Rectal smooth muscle tissue (tissue), 1 donor: ENCODE measurements around the gene GID8.

Experiments
- H3K27ac ChIP-seq: one replicate; pipeline ENCODE4 v1.7.0; 2013; ENCODE audit warnings: low read depth, low read length, inconsistent platforms
- H3K27me3 ChIP-seq: one replicate; pipeline ENCODE4 v1.7.0; 2013; ENCODE audit warnings: low read length; ENCODE audit not compliant: control insufficient read depth, insufficient read depth
- H3K36me3 ChIP-seq: one replicate; pipeline ENCODE4 v1.7.0; 2013; ENCODE audit warnings: low read length; ENCODE audit not compliant: control insufficient read depth, insufficient read depth
- H3K4me1 ChIP-seq: one replicate; pipeline ENCODE4 v1.7.0; 2013; ENCODE audit warnings: low read length; ENCODE audit not compliant: control insufficient read depth, insufficient read depth
- H3K4me3 ChIP-seq: one replicate; pipeline ENCODE4 v1.7.0; 2013; ENCODE audit warnings: low read length
- H3K9ac ChIP-seq: one replicate; pipeline ENCODE4 v1.7.0; 2013; ENCODE audit warnings: low read length

Gene GID8

DNA sequence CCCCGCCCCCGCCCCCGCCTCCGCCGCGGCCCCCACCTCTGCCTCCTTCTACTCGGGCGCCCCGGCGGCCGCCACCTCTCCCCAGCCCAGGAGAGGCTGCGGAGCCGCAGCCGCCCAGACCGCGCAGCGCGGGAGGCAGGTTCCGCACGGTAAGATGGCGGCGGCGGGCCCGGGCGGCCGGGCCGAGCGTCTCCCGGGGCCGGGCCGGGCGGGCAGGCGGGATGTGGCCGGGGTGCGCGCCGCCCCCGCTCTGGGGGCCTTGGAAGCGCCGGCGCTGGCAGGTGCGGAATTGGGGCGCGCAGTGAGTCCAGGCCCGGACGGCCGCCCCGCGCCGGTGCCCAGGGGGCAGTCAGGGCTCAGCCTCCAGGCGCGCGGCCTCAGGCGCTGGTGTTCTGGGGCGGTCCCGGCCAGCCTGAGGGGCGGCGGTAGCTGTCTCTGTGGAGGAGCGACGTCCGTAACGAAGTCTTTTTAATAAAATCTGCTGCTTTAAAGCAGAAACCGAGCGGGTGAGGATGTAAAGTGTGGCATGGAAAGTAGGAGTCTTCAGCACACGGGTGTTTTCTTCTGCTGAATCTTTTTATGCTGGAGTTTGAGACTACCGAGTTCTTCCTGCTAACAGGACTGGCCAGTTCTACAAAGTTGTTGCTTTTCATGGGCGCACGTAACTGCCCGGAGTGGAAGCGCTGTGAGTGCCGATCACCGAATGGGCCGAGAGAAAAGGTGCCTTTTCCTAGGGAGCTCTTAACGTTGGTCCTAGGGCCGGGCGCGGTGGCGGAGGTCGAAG is at the start of gene GID8:
Gene GID8, plus strand, starts transcription at position 43 of the 784 bp plus-strand sequence. CDS start 3,356 bp downstream, outside the sequence.
- H3K4me3 ChIP-seq: peak within 1 kb of the TSS; percentile 94
- H3K36me3 ChIP-seq: peaks cover 17% of the 10 kb centered on the region
- H3K27me3 ChIP-seq: no peaks in the 10 kb centered on the region
- H3K9ac ChIP-seq: peak within 1 kb of the TSS; percentile 84
- peak within 1 kb of the TSS; percentile 85 for H3K27ac ChIP-seq
- H3K4me1 ChIP-seq: peaks cover 11% of the 10 kb centered on the region

- Histone ChIP-seq H3K4me1 (peaks cover 6% of the 10 kb centered on the region), H3K27me3 (no peaks in the 10 kb centered on the region), H3K27ac (peak overlapping the region; percentile 83), H3K4me3 (no peak overlapping the region), H3K36me3 (peaks cover 47% of the 10 kb centered on the region), H3K9ac (no peak overlapping the region)
Measured at GRCh38 chr20:62888406-62888805, 49.5 kb upstream of the GID8 start.

DNA sequence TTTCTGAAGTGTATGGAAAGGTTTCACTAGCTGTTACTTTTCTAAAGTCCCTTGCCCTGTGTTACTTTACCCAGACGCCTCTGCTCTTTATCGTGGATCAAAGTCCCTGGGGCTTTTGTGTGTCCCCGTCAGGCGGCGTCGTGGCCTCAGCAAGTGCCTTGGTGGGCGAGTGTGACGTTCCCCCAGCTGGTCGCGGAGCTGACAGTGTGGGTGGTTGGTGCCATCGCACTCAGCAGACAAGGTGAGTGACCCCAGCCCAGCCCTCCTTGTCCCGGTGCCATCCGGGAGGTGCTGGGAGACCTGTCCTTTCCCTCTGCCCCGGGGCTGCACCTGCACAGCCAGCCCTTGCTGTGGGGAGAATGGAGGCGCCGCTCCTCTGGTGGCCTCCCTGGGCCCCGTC is 49.0 kb upstream of the GID8 start:
- Histone ChIP-seq H3K27ac (no peak overlapping the region), H3K27me3 (no peaks in the 10 kb centered on the region), H3K4me1 (peaks cover 6% of the 10 kb centered on the region), H3K4me3 (no peak overlapping the region), H3K9ac (no peak overlapping the region), H3K36me3 (peaks cover 52% of the 10 kb centered on the region)

- peaks cover 57% of the 10 kb centered on the region for H3K36me3 ChIP-seq
- no peak overlapping the region for H3K9ac ChIP-seq
- H3K27ac ChIP-seq: no peak overlapping the region
- no peak overlapping the region for H3K4me3 ChIP-seq
- H3K27me3 ChIP-seq: no peaks in the 10 kb centered on the region
- H3K4me1 ChIP-seq: peaks cover 6% of the 10 kb centered on the region
Measured at GRCh38 chr20:62889411-62889810, 48.5 kb upstream of the GID8 start.

- peaks cover 58% of the 10 kb centered on the region for H3K36me3 ChIP-seq
- peaks cover 6% of the 10 kb centered on the region for H3K4me1 ChIP-seq
- H3K9ac ChIP-seq: no peak overlapping the region
- H3K27ac ChIP-seq: no peak overlapping the region
- no peaks in the 10 kb centered on the region for H3K27me3 ChIP-seq
- no peak overlapping the region for H3K4me3 ChIP-seq
Measured at GRCh38 chr20:62889871-62890270, 48.1 kb upstream of the GID8 start.

DNA sequence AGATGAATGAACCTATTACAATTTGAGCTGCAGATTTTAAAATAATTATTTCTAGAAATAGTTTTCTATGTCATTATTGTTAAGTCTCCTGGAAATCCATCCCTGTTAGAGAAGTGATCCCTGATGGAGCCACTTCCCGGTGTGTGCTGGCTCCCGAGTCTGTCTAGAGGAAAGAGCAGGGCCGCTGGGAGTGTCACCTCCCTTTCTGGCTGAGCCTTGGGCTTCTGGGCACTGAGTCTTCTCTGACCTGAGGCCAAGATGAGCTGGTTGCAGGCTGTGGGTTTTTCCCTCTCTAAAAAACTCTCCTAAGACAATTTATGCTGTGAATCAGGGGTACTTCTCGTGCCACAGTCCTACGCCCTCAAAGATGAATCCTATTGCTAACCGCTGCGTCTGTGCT is 47.5 kb upstream of the GID8 start:
- Histone ChIP-seq H3K4me3 (no peak overlapping the region), H3K36me3 (peaks cover 61% of the 10 kb centered on the region), H3K4me1 (peaks cover 6% of the 10 kb centered on the region), H3K27me3 (no peaks in the 10 kb centered on the region), H3K9ac (no peak overlapping the region), H3K27ac (no peak overlapping the region)

DNA sequence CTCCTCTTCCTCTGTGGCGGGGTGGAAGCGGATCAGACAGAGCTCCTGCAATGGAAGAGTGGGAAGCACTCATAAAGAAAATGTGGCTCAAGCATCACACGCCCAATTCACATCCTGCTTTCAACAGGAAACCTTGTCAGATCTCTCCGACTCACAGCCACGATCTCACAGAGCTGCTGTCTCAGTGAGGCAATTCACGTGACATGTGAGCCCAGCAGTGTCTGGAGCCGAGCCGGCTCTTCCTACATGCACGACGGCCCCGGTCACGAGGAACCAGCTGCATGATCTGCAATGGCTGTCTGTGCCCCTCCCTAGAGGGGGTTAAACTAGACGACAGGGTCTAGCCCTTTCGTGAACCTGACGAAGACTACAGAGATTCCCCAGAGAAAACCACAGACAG is 46.8 kb upstream of the GID8 start:
- peaks cover 6% of the 10 kb centered on the region for H3K4me1 ChIP-seq
- H3K9ac ChIP-seq: no peak overlapping the region
- no peak overlapping the region for H3K4me3 ChIP-seq
- H3K27ac ChIP-seq: no peak overlapping the region
- H3K36me3 ChIP-seq: peaks cover 61% of the 10 kb centered on the region
- H3K27me3 ChIP-seq: no peaks in the 10 kb centered on the region

- Histone ChIP-seq H3K27me3 (no peaks in the 10 kb centered on the region), H3K9ac (no peak overlapping the region), H3K27ac (no peak overlapping the region), H3K36me3 (peaks cover 61% of the 10 kb centered on the region), H3K4me1 (peaks cover 2% of the 10 kb centered on the region), H3K4me3 (no peak overlapping the region)
Measured at GRCh38 chr20:62892348-62893304, 45.3 kb upstream of the GID8 start.

DNA sequence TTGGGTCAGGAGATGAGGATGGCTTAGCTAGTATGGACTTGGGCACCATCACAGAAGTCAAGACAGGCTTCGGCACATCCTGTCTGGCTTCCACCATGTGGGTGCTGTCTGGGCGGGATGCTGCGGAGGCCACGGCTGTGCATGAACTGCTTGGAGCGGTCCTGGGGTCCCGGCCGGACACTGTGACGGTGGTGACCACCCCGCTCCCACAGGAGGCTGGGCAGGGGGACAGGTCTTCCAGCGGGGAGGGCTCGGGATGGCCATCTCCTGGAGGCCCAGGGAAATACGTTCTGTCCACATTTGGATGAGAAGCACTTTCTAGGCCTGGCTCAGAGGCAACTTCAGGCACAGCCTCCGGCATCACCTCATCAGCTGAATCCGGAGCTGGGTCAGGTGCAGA is 44.2 kb upstream of the GID8 start:
- no peak overlapping the region for H3K9ac ChIP-seq
- no peak overlapping the region for H3K4me3 ChIP-seq
- H3K27ac ChIP-seq: no peak overlapping the region
- H3K27me3 ChIP-seq: no peaks in the 10 kb centered on the region
- peaks cover 55% of the 10 kb centered on the region for H3K36me3 ChIP-seq
- H3K4me1 ChIP-seq: peaks cover 3% of the 10 kb centered on the region

- Histone ChIP-seq H3K36me3 (peaks cover 50% of the 10 kb centered on the region), H3K27ac (no peak overlapping the region), H3K9ac (no peak overlapping the region), H3K4me3 (no peak overlapping the region), H3K27me3 (no peaks in the 10 kb centered on the region), H3K4me1 (peaks cover 5% of the 10 kb centered on the region)
Measured at GRCh38 chr20:62894261-62894660, 43.7 kb upstream of the GID8 start.

DNA sequence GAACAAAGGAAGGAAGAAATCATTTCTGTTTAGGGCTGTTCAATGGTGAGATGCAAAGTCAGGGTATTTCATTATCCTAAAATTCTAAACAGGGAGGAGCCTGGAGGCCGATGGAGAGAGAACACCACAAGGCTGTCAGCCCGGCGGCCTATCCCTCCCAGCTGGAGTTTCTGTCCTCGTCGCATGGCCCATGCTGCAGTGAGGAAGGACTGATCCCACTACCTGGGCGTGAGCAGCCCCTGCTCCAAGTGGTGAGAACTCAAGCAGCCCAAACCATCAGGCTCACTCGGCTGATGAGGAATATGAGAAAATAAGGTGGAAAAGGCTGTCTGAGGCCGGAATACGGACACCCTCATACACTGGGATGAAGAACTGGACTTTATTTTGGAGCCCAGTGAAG is 42.4 kb upstream of the GID8 start:
- H3K27ac ChIP-seq: no peak overlapping the region
- peaks cover 38% of the 10 kb centered on the region for H3K36me3 ChIP-seq
- H3K4me1 ChIP-seq: peaks cover 15% of the 10 kb centered on the region
- H3K27me3 ChIP-seq: no peaks in the 10 kb centered on the region
- no peak overlapping the region for H3K9ac ChIP-seq
- no peak overlapping the region for H3K4me3 ChIP-seq

DNA sequence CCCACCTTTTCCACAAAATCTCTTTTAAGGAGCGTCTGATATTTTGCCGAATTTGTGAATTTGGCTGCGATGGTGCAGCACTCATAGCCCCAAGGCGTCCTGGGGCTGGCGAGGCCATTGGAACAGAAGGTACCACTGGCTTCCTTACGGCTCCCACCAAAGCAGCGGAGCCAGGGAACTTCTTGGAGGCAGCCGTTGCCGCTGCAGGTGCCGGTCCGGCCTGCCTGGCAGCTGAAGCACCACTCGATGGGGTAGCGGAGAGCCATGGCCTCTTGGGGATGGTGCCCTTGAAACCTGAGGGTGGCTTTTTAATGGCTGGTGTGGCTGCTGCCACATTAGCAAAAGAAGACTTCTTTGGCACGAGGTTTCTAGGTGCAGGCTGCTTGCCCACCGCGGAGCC is 41.4 kb upstream of the GID8 start:
- peaks cover 17% of the 10 kb centered on the region for H3K4me1 ChIP-seq
- H3K27ac ChIP-seq: no peak overlapping the region
- H3K36me3 ChIP-seq: peaks cover 28% of the 10 kb centered on the region
- no peaks in the 10 kb centered on the region for H3K27me3 ChIP-seq
- H3K9ac ChIP-seq: no peak overlapping the region
- no peak overlapping the region for H3K4me3 ChIP-seq
